Muscle of arm (tissue), 12 donors: ENCODE data around the gene IRX5. TPM values are rescaled to one million over a fixed set of nuclear protein-coding genes. Genes with fewer than 3 reads are reported as not detected.
A peak's percentile ranks its signal among the peaks of the same experiment; 100 is the strongest.

Experiments
- DNase-seq: peaks from one replicate; pipeline ENCODE4 v3.0.0-alpha.2; 2013
- polyA plus RNA-seq, 12 donors: library from polyadenylated mRNA; unstranded; fragments of 120-200 nt; gene quantifications; one replicate each; pipeline ENCODE4 v1.2.1, GENCODE V29; 2013; ENCODE audit not compliant: insufficient read length in 12 of 12

The IRX5 gene
- polyA plus RNA-seq, 12 donors = 0.88 to 13.6 (median 2.1) TPM; not detected in 2

DNA sequence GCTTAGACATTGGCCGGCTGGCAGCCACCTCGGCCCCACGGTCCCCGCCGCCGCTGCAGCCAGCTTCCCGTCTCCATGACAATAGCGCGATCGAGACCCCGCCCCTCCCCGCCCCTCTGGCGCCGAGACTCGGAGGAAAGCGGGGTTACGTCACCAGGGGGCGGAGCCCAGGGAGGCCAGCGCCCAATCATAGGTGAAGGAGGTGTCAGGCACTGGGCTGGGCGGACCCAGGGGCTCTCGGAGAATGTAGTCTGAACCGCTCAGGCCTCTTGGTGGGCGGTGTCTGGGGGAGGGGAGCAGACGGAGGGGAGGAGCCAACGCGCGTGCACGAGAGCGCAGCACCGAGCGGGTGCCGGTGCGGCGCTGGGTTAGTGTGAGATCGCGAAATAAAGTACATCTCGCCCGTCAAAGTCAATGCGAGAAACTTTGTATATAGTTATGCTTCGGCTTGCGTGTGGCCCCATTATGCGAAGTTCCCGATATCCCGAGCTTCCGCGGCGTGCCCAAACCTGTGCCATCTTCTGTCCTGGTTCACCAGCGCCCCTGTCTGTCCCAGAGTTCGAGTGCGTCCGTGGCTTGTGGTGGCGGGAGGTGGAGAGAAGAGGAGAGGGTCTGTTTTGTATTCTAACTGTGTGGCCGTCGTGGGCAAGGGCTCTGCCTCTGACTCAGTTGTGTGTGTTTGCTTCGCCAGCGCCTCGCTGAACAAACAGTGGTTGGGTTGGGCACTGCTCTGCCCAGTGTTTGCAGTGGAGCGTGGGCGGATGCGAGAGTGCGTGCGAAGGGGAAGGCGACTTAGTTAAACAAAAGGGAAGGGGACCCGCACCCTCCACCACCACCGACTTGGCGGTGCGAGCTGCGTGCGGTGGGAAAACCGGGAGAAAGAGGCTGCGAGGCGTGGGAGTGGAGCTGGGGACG, 1.3 kb upstream of the IRX5 start:
- peak; percentile 99 for DNase-seq

DNA sequence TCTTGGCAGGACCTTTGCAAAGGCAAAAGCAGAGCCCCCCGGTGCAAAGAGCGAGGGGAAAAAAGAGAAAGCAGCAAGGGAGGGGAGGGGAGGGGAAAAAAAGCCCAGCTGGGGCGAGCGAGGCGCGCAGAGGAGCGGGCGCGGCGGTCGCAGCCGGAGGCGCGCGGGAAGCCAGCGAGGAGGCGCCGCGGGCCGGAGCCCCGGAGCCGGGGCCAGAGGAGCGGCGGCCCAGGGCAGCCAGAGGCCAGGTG, 129 bp downstream of the IRX5 start:
- no peak for DNase-seq

DNA sequence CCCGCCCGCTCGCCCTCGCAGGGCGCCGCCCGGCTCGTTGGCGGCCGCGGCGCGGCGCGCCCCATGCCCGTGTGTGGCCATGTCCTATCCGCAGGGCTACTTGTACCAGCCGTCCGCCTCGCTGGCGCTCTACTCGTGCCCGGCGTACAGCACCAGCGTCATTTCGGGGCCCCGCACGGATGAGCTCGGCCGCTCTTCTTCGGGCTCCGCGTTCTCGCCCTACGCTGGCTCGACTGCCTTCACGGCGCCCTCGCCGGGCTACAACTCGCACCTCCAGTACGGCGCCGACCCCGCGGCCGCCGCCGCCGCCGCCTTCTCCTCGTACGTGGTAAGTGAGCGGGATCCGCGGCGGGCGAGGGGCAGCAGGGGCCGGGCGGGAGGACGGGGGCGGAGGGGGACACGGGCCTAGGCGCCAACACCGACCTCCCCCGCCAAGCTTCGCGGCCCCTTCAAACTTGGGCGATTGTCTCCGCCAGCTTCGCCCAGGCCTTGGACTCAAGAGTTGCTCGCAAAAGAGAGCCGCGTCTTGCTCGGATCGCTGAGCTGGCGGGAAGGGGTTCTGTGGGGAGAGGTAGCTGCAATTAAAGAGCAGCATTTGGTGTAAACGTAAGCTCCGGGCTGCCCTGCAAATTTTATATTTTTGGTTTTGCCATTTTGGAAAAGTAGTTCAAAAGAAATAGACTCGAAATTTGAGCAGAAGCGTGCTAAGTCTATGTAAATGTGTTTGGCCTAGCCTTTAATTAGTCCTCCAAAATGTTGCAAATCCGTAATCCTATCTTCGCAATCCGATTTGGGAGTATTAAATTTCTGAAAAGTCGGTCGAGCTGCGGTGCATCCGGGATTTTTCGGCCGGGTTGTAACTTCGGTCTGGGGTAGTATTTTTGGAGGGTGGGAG, 702 bp downstream of the IRX5 start:
- peak; percentile 35 for DNase-seq

- DNase-seq = no peak
Measured at GRCh38 chr16:54932021-54932660, 1.5 kb downstream of the IRX5 start.

- DNase-seq = no peak
Measured at GRCh38 chr16:54932737-54933254, 2.1 kb downstream of the IRX5 start.

- DNase-seq = no peak
Measured at GRCh38 chr16:54933281-54934011, 2.8 kb downstream of the IRX5 start.

DNA sequence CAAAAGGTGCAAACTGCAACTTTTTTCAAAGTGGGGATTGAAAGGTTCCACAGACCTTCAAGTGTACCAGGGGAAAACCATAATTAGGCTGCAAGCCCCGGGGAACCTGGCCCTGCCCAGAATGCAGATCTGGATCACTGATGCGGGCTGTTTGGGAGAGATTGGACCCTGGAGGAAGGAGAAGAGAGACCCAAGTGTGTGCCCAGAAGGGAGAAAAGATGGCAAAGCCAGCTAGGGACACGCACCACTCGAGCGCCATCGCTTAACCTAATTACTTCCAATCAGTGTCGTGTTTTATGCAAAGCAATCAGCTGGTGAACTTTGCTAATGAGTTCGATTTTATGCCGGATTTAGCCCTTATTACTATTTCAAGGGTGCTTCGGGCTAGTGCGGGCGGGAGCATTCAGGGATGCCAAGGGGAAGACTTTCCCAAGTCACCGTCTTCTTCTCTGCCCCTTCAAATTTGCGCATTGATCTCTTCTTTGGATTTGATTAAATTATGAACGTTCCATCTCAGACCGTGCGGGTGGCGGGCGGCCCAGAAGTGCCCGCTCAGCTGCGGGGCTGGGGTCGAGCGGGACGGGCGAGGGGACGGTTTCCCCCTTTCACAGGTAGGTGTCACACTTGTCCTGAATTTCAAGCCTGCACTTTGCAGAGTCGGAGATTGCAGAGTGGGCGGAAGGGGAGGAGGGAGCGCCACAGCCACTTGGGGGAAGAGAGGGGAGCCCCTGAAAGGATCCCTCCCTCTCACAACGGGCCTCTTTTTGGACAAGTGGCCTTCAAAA, 4.0 kb downstream of the IRX5 start:
- peak; percentile 15 for DNase-seq

DNA sequence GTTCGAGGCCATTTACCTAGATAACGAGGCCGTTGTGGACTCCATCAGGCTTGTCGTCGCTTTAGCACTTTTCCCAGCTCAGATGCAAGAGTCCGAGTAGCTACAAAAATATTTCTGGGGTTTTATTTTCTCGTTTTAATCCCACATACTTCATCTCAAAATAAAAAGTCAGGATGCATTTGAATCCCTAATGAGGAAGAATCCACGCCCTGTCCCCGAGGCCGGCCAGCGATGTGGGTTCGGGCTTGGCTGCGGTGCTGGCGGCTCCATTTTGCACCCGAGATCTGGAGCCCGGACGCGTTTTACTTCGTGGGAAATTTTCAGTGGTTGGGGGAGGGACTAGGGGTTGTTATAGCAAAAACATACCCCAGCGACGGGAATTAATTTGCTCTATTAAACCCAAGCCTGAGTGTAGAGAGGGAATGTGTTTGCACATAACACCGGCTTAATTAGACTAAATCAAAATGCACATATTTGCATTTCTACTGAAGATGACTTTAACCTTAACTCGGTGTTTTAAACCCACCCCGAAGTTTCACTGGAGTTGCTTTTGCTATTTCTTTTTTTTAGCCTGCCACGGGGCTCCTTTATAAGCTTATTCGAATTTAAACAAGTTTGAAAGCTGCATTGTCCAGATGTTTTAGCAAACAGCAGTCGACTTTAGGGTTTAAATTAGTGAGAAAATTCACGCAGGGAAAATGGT, 4.8 kb downstream of the IRX5 start:
- peak; percentile 35 for DNase-seq

GRCh38 chr16:54936201-54936978, 5.7 kb downstream of the IRX5 start:
- peak; percentile 31 for DNase-seq

DNA sequence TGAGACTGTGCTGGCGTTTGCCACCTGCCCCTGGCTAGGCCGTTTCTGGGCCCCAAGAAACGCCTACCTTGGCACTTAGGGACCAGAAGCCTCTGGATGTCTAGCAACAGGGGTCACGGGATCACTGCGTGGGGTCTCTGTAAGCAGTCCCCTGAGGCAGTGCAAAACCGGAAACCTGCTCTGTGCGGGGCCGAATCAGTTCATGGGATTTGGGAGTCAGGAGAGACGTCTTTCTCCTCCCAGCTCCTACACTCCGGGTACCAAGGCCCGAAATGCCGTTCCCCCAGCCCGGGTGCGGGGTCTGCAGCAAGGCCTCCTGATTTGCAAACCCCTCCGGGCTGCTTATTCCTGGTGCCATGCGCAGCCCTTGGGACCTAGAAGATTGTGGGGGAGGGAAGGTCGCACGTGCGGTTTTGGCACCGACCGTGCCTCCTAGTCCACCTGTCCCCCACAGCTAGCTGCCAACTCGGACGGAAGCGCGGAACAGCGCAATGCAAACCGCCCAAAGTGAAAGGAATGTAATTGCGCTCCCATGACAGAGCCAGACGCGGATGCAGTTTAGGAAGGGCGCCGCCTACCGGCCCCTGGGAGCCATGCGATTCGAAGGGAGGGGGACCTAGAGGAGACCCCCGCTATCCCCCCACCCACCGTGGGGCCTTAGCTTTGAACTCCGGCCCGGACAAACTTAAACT, 6.5 kb downstream of the IRX5 start:
- peak; percentile 43 for DNase-seq

GRCh38 chr16:54937671-54938211, 7.1 kb downstream of the IRX5 start:
- DNase-seq = no peak

GRCh38 chr16:54938212-54939028, 7.8 kb downstream of the IRX5 start:
- DNase-seq = peak; percentile 37

DNA sequence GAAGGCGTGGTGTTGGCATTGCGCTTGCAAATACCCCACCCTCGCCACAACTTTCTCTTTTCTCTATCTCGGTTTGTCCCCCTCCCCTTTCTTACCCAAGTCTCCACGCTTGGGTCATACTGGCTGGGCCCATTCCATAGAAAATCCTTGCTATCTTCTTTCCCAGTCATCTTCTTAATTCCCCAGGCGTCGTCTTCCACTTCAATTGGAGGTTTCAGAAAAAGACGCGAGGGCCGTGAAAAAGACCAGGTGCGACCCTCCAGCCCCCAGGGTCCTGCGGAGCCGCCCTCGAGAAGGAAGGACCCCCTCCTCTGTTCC, 8.3 kb downstream of the IRX5 start:
- no peak for DNase-seq

- no peak for DNase-seq
Measured at GRCh38 chr16:54939510-54940278, 9.0 kb downstream of the IRX5 start.

- no peak for DNase-seq
Measured at GRCh38 chr16:54940279-54940604, 9.6 kb downstream of the IRX5 start.

- no peak for DNase-seq
Measured at GRCh38 chr16:54942353-54942943, 11.8 kb downstream of the IRX5 start.
